SJSA1 (cell line): ENCODE results near the gene NQO2. TPM values are rescaled to one million over a fixed set of nuclear protein-coding genes. Genes with fewer than 3 reads are reported as not detected.
A peak's percentile ranks its signal among the peaks of the same experiment; 100 is the strongest.
"Not testable (repeated sequence)": the region's sequence is repeated elsewhere in the genome, so short reads cannot be mapped to it uniquely, and the experiment has no call there.

Source experiments
- DNase-seq, 2 experiments: peaks; one replicate each; pipeline ENCODE4 v3.0.0-alpha.2; 2015 to 2020; ENCODE audit warnings: low spot score in 2 of 2, low read depth in 1 of 2
- H3K27ac ChIP-seq: fragments of 250-450 bp; sonication (Bioruptor Pico); 2 replicates; pipeline ENCODE4 v1.5.1; 2020; ENCODE audit warnings: mild to moderate bottlenecking, moderate library complexity
- H3K27me3 ChIP-seq: fragments of 250-450 bp; sonication (Bioruptor Pico); replicated peaks from 2 replicates; pipeline ENCODE4 v1.5.1; 2020; ENCODE audit warnings: mild to moderate bottlenecking, moderate library complexity
- H3K36me3 ChIP-seq: fragments of 250-450 bp; sonication (Bioruptor Pico); 2 replicates; pipeline ENCODE4 v1.5.1; 2020; ENCODE audit warnings: mild to moderate bottlenecking
- H3K4me1 ChIP-seq: fragments of 250-450 bp; sonication (Bioruptor Pico); replicated peaks from 2 replicates; pipeline ENCODE4 v1.6.1; 2021; ENCODE audit warnings: mild to moderate bottlenecking
- H3K4me3 ChIP-seq: fragments of 250-450 bp; sonication (Bioruptor Pico); 2 replicates; pipeline ENCODE4 v1.5.1; 2020; ENCODE audit warnings: mild to moderate bottlenecking
- H3K9me3 ChIP-seq: fragments of 250-450 bp; sonication (Bioruptor Pico); replicated peaks from 2 replicates; pipeline ENCODE4 v1.5.1; 2020; ENCODE audit warnings: mild to moderate bottlenecking
- total RNA-seq: library from RNA; depleted of rRNA; stranded (reverse); fragments of >200 nt; shearing (Covaris generic); gene quantifications from 2 replicates; pipeline ENCODE4 v1.2.3, GENCODE V29; 2014

NQO2 gene
- total RNA-seq, 1 experiment from 2014 or later, result 44.9 TPM

GRCh38 chr6:3019065-3019464 is 19.4 kb downstream of the NQO2 start:
- no peak overlapping the region for H3K27ac ChIP-seq
- H3K27me3 ChIP-seq, result no peaks in the 10 kb centered on the region
- DNase-seq, result no peak
- H3K36me3 ChIP-seq, result peaks cover 30% of the 10 kb centered on the region
- no peak overlapping the region for H3K4me3 ChIP-seq
- H3K4me1 ChIP-seq, result peaks cover 14% of the 10 kb centered on the region
- no peaks in the 10 kb centered on the region for H3K9me3 ChIP-seq

DNA sequence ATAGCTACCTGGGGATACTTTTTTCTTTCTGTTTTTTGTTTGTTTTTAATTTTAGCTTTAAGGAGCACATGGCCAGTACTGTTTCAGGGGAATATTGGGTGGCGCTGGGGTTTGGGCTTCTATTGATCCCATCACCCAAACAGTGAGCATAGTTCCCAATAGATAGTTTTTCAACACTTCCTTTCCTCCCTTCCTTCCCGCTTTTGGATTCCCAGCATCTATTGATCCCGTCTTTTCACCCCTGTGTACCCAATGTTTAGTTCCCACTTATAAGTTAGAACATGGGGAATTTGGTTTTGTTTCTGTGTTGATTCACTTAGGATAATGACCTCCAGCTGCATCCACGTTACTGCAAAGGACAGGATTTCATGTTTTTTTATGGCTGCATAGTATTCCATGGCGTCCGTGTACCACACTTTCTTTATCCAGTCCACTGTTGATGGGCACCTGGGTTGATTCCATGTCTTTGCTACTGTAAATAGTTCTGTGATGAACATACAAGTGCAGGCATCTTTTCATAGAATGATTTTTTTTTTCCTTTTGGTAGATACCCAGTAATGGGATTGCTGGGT is 20.1 kb downstream of the NQO2 start:
- Histone ChIP-seq H3K27ac (no peak overlapping the region), H3K4me3 (no peak overlapping the region), H3K9me3 (no peaks in the 10 kb centered on the region), H3K27me3 (no peaks in the 10 kb centered on the region), H3K36me3 (peaks cover 27% of the 10 kb centered on the region), H3K4me1 (peaks cover 22% of the 10 kb centered on the region)
- DNase-seq, result no peak

GRCh38 chr6:3020976-3021598 is 21.4 kb downstream of the NQO2 start:
- not testable (repeated sequence) for DNase-seq, H3K27ac ChIP-seq, H3K9me3 ChIP-seq, H3K4me3 ChIP-seq, H3K27me3 ChIP-seq
- Histone ChIP-seq H3K36me3 (peaks cover 18% of the 10 kb centered on the region), H3K4me1 (peaks cover 24% of the 10 kb centered on the region)

GRCh38 chr6:3022765-3023662 is 23.3 kb downstream of the NQO2 start:
- Histone ChIP-seq H3K4me1 (peaks cover 24% of the 10 kb centered on the region), H3K4me3 (peak overlapping the region; percentile 6; the same call in 1 of the 2 replicates), H3K36me3 (peaks cover 12% of the 10 kb centered on the region), H3K9me3 (no peaks in the 10 kb centered on the region), H3K27me3 (no peaks in the 10 kb centered on the region), H3K27ac (peak overlapping the region; percentile 84)
- no peak for DNase-seq

DNA sequence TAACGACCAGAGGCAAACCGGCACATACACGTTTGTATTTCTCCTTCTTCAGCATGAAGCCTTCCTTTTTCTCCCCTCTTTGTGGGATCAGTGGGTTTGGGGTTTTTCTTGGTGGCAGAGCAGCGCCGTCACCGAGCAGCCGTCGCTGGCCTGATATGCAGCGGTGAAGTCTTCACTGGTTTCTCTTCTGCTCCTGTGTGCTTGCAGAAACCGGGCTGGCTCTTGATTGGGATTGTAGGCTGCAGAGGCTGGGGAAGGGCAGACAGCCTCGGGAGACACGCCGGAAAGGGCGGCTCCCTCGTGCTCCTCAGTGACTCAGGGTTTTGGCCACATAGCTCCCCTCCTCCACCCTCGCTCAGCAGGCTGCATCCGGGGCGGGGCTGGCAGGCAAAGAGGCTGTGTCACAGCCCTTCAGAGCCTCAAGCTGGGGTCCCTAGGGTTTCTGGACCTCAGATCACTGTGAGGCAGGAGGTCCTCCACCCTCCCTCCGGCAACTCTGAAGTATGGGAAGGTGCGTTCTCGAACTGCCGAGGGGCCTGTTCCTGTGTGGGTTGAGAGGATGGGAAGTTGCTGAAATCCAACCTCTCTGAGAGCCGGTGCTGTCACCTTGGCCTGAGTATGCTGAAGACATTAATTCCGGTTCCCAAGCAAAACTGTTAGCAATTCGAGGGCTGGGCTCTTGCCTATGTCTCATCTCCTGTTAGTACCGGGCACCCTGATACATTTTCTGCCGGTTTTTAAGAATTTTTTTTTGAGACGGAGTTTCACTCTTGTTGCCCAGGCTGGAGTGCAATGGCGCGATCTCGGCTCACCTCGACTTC is 24.2 kb downstream of the NQO2 start:
- H3K27me3 ChIP-seq, result no peaks in the 10 kb centered on the region
- H3K9me3 ChIP-seq, result no peaks in the 10 kb centered on the region
- peak overlapping the region; percentile 84 for H3K27ac ChIP-seq
- DNase-seq, result peak; percentile 94 to 97
- H3K4me1 ChIP-seq, result peaks cover 24% of the 10 kb centered on the region
- peaks cover 12% of the 10 kb centered on the region for H3K36me3 ChIP-seq
- H3K4me3 ChIP-seq, result peak overlapping the region; percentile 6; the same call in 1 of the 2 replicates

- Histone ChIP-seq H3K27me3 (0 out of 2 replicates have a peak, but pooled peaks cover 2% of the 10 kb centered on the region), H3K4me3 (no peak overlapping the region), H3K27ac (no peak overlapping the region), H3K36me3 (no peaks in the 10 kb centered on the region), H3K9me3 (no peaks in the 10 kb centered on the region), H3K4me1 (peaks cover 24% of the 10 kb centered on the region)
- no peak for DNase-seq
Observed at GRCh38 chr6:3026791-3027626, 27.3 kb downstream of the NQO2 start.

- H3K27me3 ChIP-seq, H3K27ac ChIP-seq, DNase-seq, H3K36me3 ChIP-seq, H3K4me3 ChIP-seq, H3K9me3 ChIP-seq: not testable (repeated sequence)
- H3K4me1 ChIP-seq, result peaks cover 19% of the 10 kb centered on the region
Observed at GRCh38 chr6:3028156-3028555, 28.5 kb downstream of the NQO2 start.

- no peaks in the 10 kb centered on the region for H3K36me3 ChIP-seq
- H3K4me1 ChIP-seq, result no peaks in the 10 kb centered on the region; the same call in 1 of the 2 replicates
- no peaks in the 10 kb centered on the region for H3K9me3 ChIP-seq
- peak in 1 of 2 experiments; percentile 33 for DNase-seq
- 0 out of 2 replicates have a peak, but pooled peaks cover 2% of the 10 kb centered on the region for H3K27me3 ChIP-seq
- no peak overlapping the region for H3K27ac ChIP-seq
- H3K4me3 ChIP-seq, result no peak overlapping the region
Observed at GRCh38 chr6:3031857-3032640, 32.4 kb downstream of the NQO2 start.

DNA sequence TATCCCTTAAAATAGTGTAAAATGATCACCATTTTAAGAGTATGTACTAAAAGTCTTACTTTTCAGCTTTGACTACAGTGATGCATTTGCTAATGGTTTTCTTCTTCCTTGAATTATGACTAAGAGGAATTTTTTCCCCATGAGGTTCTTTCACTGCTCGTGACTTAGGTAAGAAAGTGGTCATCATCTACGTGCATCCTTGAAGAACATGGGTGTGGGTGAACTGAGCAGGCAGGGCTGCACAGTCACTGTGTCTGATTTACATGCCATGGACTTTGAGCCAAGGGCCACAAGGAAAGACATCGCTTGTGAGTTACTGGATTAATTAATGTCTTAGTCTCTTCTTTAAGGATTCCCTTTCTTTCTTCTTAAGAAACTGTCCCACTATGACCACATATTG is 33.3 kb downstream of the NQO2 start:
- Histone ChIP-seq H3K4me1 (no peaks in the 10 kb centered on the region; the same call in 1 of the 2 replicates), H3K27ac (no peak overlapping the region), H3K27me3 (0 out of 2 replicates have a peak, but pooled peaks cover 2% of the 10 kb centered on the region), H3K36me3 (no peaks in the 10 kb centered on the region), H3K9me3 (no peaks in the 10 kb centered on the region), H3K4me3 (no peak overlapping the region)
- DNase-seq, result no peak

DNA sequence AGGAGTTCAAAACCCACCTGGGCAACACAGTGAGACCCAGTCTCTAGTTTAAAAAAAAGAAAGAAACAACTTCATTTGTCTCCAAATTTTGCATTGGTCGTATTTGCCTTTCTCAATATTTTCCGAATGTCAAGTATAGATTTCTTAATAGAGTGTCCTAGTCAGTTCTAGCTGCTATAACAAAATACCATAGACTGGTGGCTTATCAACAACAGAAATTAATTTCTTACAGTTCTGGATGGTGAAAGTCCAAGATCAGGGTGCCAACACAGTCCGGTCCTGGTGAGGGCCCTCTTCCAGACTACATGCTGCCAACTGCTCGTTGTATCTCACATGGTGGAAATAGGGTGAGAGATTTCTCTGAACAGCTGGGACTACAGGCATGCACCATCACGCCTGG is 34.0 kb downstream of the NQO2 start:
- H3K27ac ChIP-seq, result no peak overlapping the region
- H3K36me3 ChIP-seq, result no peaks in the 10 kb centered on the region
- no peak overlapping the region for H3K4me3 ChIP-seq
- H3K9me3 ChIP-seq, result no peaks in the 10 kb centered on the region
- no peak for DNase-seq
- H3K4me1 ChIP-seq, result no peaks in the 10 kb centered on the region
- 0 out of 2 replicates have a peak, but pooled peaks cover 2% of the 10 kb centered on the region for H3K27me3 ChIP-seq

- Histone ChIP-seq H3K4me1 (no peaks in the 10 kb centered on the region), H3K27ac (no peak overlapping the region), H3K4me3 (no peak overlapping the region), H3K9me3 (no peaks in the 10 kb centered on the region), H3K27me3 (0 out of 2 replicates have a peak, but pooled peaks cover 2% of the 10 kb centered on the region), H3K36me3 (no peaks in the 10 kb centered on the region)
- DNase-seq, result no peak
Observed at GRCh38 chr6:3035397-3035796, 35.7 kb downstream of the NQO2 start.
